Muscle of leg (tissue), 11 donors: Measurements from ENCODE around the gene CYGB. TPM values are rescaled to one million over a fixed set of nuclear protein-coding genes. Genes with fewer than 3 reads are reported as not detected.
"Not testable (repeated sequence)": the region's sequence is repeated elsewhere in the genome, so short reads cannot be mapped to it uniquely, and the experiment has no call there.

Experiments
- DNase-seq: peaks from one replicate; pipeline ENCODE4 v3.0.0; 2013
- H3K27ac ChIP-seq: one replicate; pipeline ENCODE4 v1.5.1; 2013; ENCODE audit warnings: mild to moderate bottlenecking, low read length, control low read depth
- H3K27me3 ChIP-seq: one replicate; pipeline ENCODE4 v1.6.1; 2013; ENCODE audit warnings: low read length; ENCODE audit not compliant: control insufficient read depth, insufficient read depth
- H3K36me3 ChIP-seq: one replicate; pipeline ENCODE4 v1.6.1; 2013; ENCODE audit warnings: low read length; ENCODE audit not compliant: control insufficient read depth, insufficient read depth
- H3K4me1 ChIP-seq: one replicate; pipeline ENCODE4 v1.6.1; 2013; ENCODE audit warnings: low read length; ENCODE audit not compliant: control insufficient read depth, insufficient read depth
- H3K4me3 ChIP-seq: one replicate; pipeline ENCODE4 v1.5.1; 2013; ENCODE audit warnings: low read length, control low read depth
- H3K9me3 ChIP-seq: replicated peaks from 2 replicates; pipeline ENCODE4 v1.6.1; 2013; ENCODE audit warnings: low read depth, low read length; ENCODE audit not compliant: control insufficient read depth
- WGBS: methylation state at CpG from one replicate; pipeline ENCODE4 v1.1.5; 2013; ENCODE audit warnings: missing lambda C conversion rate; ENCODE audit not compliant: insufficient coverage; 5-methylcytosine and 5-hydroxymethylcytosine counted together
- polyA plus RNA-seq, 8 donors: library from polyadenylated mRNA; unstranded; fragments of 120-200 nt; gene quantifications; one replicate each; pipeline versions ENCODE4 v1.2.1 to v1.2.3, GENCODE V29; 2013; ENCODE audit warnings: inconsistent platforms in 1 of 8, low replicate concordance in 1 of 8; ENCODE audit not compliant: insufficient read length in 8 of 8, insufficient read depth in 1 of 8
- total RNA-seq: library from RNA; stranded (reverse); fragments of 120-200 nt; gene quantifications from one replicate; pipeline ENCODE4 v1.2.4, GENCODE V29; 2013

The CYGB gene
- total and polyA plus RNA-seq, 9 donors: 12.8 to 27.2 (median 20.1) TPM

DNA sequence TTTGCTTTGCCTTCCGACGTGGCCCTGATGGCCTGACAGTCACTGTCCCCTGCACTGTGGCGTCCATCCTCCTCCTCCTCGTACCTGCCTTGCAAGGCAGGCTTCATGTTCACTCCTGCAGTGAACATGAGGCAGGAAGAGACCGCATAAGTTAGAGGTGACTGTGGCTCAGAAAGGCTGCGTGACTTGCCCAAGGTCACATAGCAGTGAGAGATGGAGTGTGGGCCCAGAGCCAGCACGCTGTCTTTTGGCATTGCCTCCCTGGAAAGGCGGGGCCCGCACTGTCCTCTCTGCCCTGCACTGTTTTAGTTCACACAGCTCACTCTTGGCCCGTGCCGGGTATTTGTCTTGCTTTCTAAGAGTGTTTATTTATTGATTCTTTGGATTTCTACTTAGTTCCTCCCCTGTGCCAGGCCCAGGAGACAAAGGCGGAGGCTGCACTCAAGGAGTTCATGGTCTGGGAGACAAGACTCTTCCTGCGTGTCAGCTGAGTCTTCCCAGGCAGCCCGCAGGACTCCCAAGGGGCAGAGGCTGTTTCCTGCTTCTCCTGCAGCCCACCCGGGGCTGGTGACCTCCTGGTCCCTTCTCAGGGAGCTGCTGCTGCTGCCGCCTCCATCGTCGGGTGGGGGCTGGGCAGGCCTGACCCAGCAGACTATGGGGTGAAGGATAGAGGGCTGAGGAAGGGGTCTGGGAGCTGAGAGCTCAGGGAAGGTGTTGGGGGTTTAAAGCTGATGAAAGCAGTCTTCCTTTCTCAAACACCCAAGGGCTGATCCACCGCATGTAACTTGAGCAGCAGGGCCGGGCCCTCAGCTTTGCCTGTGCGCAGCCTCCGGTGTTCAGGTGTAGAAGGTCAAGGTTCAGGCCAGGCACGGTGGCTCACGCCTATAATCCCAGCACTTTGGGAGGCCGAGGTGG lies 12.7 kb downstream of the CYGB start:
- DNase-seq: peak; percentile 59
- Histone ChIP-seq H3K4me1 (peaks cover 58% of the 10 kb centered on the region), H3K4me3 (no peak overlapping the region), H3K27me3 (peaks cover 7% of the 10 kb centered on the region), H3K27ac (peak overlapping the region; percentile 42), H3K36me3 (no peaks in the 10 kb centered on the region), H3K9me3 (no peaks in the 10 kb centered on the region)
- 53% methylated on average over 18 of the region's 25 CpGs for WGBS

DNA sequence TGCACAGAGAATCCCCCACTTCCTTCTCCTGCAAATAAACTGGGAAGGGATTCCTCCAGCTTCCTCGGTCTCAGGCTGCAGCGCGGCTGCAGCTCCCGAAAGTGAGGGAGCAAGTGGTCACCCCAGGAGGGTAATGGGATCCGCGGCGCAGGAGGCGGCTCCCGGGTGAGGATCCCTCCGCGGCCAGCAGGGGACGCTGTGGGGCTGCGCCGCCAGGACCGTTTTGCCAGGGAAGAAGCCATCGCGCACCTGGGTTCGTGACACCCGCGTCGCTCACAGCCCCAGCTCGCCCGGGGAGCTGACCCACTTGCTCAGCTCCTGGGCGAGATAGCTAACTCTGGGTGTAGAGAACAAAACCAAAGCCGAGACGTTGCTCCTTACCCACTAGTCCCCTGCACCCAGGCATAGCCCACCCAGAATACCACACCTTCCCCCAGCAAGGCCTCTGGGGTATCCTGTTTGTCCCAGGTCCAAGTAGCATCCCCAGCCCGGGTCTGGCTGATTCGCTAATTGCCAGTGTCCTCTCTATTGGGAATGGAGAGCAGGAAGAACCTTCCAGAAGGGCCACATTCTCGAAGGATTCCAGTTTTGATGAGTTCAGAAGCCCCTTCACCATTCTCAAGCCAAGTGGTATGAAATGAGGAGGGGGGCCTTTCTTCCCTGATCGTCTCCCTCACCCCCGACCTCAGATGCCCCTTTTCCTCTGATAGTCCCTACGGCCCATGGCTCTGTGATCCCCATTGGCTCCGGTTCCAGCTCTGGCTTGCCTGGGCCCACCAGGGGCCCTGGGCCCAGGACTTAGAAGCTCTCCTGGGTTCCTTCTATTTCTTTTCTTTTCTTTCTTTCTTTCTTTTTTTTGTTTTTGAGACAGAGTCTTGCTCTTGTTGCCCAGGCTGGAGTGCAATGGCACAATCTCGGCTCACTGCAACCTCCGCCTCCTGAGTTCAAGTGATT lies 14.1 kb downstream of the CYGB start:
- H3K27ac ChIP-seq: no peak overlapping the region
- DNase-seq: peak; percentile 68
- 9% methylated on average over 30 of the region's 35 CpGs for WGBS
- peaks cover 5% of the 10 kb centered on the region for H3K27me3 ChIP-seq
- H3K4me1 ChIP-seq: peaks cover 57% of the 10 kb centered on the region
- no peak overlapping the region for H3K4me3 ChIP-seq
- H3K9me3 ChIP-seq: no peaks in the 10 kb centered on the region
- no peaks in the 10 kb centered on the region for H3K36me3 ChIP-seq

DNA sequence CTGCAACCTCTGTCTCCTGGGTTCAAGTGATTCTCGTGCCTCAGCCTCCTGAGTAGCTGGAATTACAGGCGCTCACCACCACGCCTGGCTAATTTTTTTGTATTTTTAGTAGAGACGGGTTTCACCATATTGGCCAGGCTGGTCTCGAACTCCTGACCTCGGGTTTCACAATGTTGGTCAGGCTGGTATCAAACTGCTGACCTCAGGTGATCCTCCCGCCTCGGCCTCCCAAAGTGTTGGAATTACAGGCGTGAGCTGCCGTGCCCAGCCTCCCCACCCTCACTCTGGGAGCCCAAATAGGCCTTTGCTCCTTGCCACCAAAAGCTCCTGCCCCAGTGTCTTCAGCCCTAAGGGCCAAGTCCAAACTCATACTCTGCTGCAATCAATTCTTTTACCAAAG lies 15.8 kb downstream of the CYGB start:
- not testable (repeated sequence) for H3K27ac ChIP-seq, H3K4me3 ChIP-seq, H3K36me3 ChIP-seq, DNase-seq, H3K27me3 ChIP-seq, H3K9me3 ChIP-seq
- peaks cover 43% of the 10 kb centered on the region for H3K4me1 ChIP-seq
- WGBS: 91% methylated on average over 7 of the region's 10 CpGs

DNA sequence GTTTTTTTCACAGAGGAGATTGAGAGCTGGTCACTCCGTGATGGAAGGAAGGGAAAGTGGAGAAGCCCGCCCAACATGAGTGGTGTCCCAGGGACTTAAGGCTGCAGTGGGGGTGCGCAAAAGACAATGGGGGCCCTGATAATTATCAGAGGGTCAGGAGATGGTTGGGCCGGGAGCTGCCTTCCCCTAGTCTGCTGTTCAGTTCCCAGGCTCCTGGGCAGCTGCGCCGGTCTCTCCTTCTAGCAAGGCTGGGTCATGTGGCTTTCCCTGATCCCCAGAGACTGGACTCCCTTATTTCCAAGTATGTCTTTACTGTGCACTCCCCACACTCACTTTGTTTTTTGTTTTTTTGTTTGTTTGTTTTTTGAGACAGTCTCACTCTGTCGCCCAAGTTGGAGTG lies 16.2 kb downstream of the CYGB start:
- WGBS: 80% methylated on average over 4 of the region's 7 CpGs
- no peak overlapping the region for H3K27ac ChIP-seq

DNA sequence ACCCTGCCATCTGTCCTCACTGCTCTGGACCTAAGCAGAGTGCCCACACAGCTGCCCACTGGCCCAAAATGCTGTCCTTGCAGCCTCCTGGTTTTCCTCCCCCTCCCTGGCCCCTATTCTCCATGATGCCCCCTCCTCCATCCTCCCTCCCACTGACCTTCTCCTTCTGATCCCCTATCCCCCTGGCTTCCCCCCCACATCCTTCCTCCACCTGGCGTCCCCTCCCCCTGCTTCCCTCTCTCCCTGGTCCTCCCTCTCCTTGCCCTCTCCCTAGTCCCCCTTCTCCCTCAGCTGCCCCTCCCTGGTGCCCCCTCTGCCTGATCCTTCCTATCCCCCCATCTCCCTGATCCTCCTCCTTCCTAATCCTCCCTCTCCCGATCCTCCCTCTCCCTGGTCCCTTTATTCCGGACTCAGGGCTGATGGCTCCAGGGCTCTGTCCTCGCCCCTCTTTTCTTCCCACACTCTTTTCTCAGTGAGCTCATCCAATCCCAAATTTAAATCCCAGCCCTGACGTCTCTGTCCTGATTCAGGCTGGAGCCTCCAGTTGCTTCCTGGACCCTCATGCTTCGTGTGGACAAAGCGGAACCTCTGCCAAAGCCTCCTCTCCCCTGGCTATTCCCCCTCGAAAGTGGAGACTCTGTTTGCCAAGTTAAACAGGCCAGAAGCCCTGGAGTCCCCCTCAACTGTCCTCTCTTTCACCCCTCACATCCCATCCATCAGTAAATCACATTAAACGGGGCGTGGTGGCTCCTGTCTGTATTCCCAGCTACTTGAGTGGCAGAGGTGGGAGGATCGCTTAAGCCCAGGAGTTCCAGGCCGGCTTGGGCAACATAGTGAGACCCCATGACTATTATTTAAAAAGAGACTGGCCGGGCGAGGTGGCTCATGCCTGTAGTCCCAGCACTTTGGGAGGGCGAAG lies 18.2 kb downstream of the CYGB start:
- Histone ChIP-seq H3K4me3 (no peak overlapping the region), H3K27me3 (peaks cover 5% of the 10 kb centered on the region), H3K36me3 (no peaks in the 10 kb centered on the region), H3K4me1 (peaks cover 43% of the 10 kb centered on the region), H3K27ac (peak overlapping the region; percentile 82), H3K9me3 (no peaks in the 10 kb centered on the region)
- peak; percentile 91 for DNase-seq
- 13% methylated on average over 8 of the region's 15 CpGs for WGBS

More for the DNA sequence above, 16.2 kb downstream of the CYGB start:
- Histone ChIP-seq H3K27me3 (peaks cover 5% of the 10 kb centered on the region), H3K4me3 (no peak overlapping the region), H3K9me3 (no peaks in the 10 kb centered on the region), H3K4me1 (peaks cover 43% of the 10 kb centered on the region), H3K36me3 (no peaks in the 10 kb centered on the region)
- no peak for DNase-seq

DNA sequence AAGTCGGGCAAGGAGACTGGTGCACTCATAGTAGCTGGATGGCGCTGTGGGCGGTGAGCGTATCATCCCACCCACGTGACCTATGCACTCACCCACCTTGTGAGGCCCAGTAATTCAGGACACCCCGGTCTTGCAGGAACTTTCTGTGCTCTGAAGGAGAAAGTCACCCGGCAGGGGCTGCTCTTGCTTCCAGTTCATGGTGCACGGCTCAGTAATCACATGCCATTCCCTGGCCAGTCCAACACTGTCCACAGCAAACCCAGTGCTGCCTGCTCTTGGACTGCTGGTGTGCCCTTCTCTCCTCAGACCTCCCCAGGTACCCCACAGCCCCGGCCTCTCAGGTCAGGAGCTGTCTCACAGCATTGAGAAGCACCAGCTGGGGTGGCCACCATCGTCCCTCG lies 19.9 kb downstream of the CYGB start:
- DNase-seq: no peak
- WGBS: 85% methylated on average over 11 of the region's 11 CpGs
- H3K27ac ChIP-seq: no peak overlapping the region
- no peaks in the 10 kb centered on the region for H3K36me3 ChIP-seq
- H3K9me3 ChIP-seq: no peaks in the 10 kb centered on the region
- peaks cover 3% of the 10 kb centered on the region for H3K27me3 ChIP-seq
- peaks cover 32% of the 10 kb centered on the region for H3K4me1 ChIP-seq
- no peak overlapping the region for H3K4me3 ChIP-seq

DNA sequence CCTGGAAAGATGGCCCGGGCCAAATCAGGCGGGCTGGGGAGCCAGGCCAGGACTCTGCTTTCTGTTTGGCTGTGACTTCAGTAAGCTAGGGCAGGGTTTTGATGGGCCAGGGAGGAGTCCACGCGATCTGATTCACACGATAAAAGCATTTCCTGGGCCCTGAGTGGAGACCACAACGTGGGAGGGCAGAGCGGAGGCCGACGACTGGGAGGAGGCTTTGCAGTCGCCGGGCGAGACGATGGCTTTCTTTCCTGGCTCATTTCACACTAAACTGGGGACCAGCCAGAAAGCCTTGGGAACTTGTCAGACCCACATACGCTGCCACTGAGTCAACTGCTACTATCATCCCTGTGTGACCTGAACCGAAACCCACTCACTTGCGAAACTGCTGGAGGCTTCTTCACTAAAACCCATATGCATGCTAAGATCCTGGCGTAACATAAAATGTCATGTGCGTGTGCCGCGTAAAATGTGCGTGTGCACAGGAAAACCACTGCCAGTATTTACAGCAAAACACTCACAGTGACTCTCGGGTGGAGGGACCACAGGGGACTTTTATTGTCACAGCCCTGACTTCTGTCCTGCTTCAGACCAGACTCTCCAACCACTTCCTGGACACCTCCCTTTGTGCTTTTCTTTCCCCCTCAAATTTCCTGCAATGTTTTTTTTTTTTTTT lies 22.1 kb downstream of the CYGB start:
- peaks cover 3% of the 10 kb centered on the region for H3K27me3 ChIP-seq
- H3K27ac ChIP-seq: peak overlapping the region; percentile 76
- WGBS: 18% methylated on average over 22 of the region's 22 CpGs
- H3K4me3 ChIP-seq: peak overlapping the region; percentile 10
- H3K9me3 ChIP-seq: no peaks in the 10 kb centered on the region
- H3K36me3 ChIP-seq: no peaks in the 10 kb centered on the region
- peaks cover 32% of the 10 kb centered on the region for H3K4me1 ChIP-seq
- peak; percentile 81 for DNase-seq

DNA sequence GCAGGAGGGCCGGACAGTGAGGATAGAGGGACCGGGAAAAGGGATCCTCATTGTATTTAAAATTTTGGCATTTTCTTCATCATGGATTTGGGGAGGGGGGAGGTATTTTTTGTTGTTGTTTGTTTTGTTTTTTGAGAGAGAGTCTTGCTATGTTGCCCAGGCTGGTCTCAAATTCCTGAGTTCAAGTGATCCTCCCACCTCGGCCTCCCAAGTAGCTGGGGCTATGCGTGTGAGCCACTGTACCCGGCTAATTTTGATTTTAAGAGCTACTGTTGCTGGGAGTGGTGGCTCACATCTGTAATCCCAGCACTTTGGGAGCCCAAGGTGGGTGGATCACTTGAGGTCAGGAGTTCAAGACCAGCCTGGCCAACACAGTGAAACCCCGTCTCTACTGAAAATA lies 23.2 kb downstream of the CYGB start:
- H3K36me3 ChIP-seq: not testable (repeated sequence)
- WGBS: 93% methylated on average over 3 of the region's 6 CpGs

DNA sequence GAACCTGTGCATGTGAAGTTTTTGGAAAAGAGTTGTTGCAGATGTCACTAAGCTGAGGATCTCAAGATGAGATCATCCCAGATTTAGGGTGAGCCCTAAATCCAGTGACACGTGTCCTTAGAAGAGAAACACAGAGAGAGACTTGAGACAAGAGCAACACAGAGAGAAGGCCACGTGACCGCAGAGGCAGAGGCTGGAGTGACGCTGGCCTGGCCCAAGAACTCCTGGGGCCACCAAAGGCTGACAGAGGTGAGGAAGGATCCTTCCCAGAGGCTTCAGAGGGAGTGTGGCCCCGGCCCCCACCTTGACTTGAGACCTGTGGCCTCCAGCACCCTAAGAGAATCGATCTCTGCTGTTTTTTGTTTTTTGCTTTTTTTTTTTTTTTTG lies 24.2 kb downstream of the CYGB start:
- H3K4me3 ChIP-seq: no peak overlapping the region
- WGBS: 65% methylated on average over 4 of the region's 6 CpGs
- H3K36me3 ChIP-seq: no peaks in the 10 kb centered on the region
- H3K27ac ChIP-seq: no peak overlapping the region
- no peaks in the 10 kb centered on the region for H3K9me3 ChIP-seq
- H3K27me3 ChIP-seq: no peaks in the 10 kb centered on the region
- H3K4me1 ChIP-seq: peaks cover 18% of the 10 kb centered on the region
- no peak for DNase-seq

More for the DNA sequence above, 23.2 kb downstream of the CYGB start:
- not testable (repeated sequence) for H3K27me3 ChIP-seq, H3K4me3 ChIP-seq, H3K9me3 ChIP-seq, DNase-seq, H3K27ac ChIP-seq
- peaks cover 27% of the 10 kb centered on the region for H3K4me1 ChIP-seq
